HCT116 (cell line): Measurements from ENCODE around the gene MACROH2A2. TPM values are rescaled to one million over a fixed set of nuclear protein-coding genes. Genes with fewer than 3 reads are reported as not detected.

ENCODE experiments used
- ATAC-seq: fragments of 200-7000 bp; cut with Tn5 transposase; 2 replicates; pipeline ENCODE4 v1.9.1; 2020; ENCODE audit warnings: mild to moderate bottlenecking, moderate library complexity
- BruUV-seq: library from RNA; stranded (reverse); fragments of 400-500 nt; replicated peaks from 2 replicates; lab custom pipeline; 2021; lab: Mats Ljungman, UMichigan
- CTCF ChIA-PET: fragments of 300-600 bp; sonication (Branson Sonifier 250); formaldehyde crosslinking; loops from one replicate; lab custom pipeline; 2021; ENCODE audit warnings: antibody characterized with exemption; lab: Charles Lee
- POLR2A ChIA-PET: fragments of 300-600, 350-600 bp; sonication (Branson Sonifier 250); formaldehyde crosslinking; loops from one replicate; lab custom pipeline; 2021; ENCODE audit warnings: antibody characterized with exemption; lab: Charles Lee
- RAD21 ChIA-PET, 2 experiments: fragments of 300-600 bp; sonication (Branson Sonifier 250); formaldehyde crosslinking; loops; one replicate each; lab custom pipeline; 2023; ENCODE audit warnings: low total read pairs in 2 of 2; ENCODE audit not compliant: uncharacterized antibody in 2 of 2, unreplicated experiment in 2 of 2, low non-redundant PET in 1 of 2; lab: Charles Lee
- DNase-seq: peaks from one replicate; pipeline ENCODE4 v3.0.0-alpha.2; 2010; ENCODE audit warnings: low read depth, low spot score
- H2AFZ ChIP-seq: fragments of 200-600 bp; shearing (Covaris generic), sonication (generic); 2 replicates; pipeline ENCODE4 v1.6.1; 2017; ENCODE audit warnings: low read depth, mixed run types, mixed read lengths, antibody characterized with exemption, low read length; ENCODE audit not compliant: poor library complexity, severe bottlenecking
- H3K27ac ChIP-seq: 2 replicates; pipeline ENCODE4 v1.5.1; 2012; ENCODE audit warnings: low read depth, low read length
- H3K27me3 ChIP-seq: fragments of 200-600 bp; sonication (generic); 2 replicates; pipeline ENCODE4 v1.6.1; 2016; ENCODE audit warnings: mixed run types, low read length, mixed read lengths; ENCODE audit not compliant: insufficient read depth
- H3K36me3 ChIP-seq, 2 experiments: fragments of 200-500 bp in 1 of 2; fragments of 200-600 bp in 1 of 2; sonication (Bioruptor generic) in 1 of 2; sonication (generic) in 1 of 2; 2 replicates each; pipeline versions ENCODE4 v1.5.1 to v1.6.1; 2014 to 2016; ENCODE audit warnings: low read length in 2 of 2, inconsistent platforms in 1 of 2, mixed read lengths in 1 of 2, mixed run types in 1 of 2; ENCODE audit not compliant: insufficient read depth in 2 of 2, control insufficient read depth in 1 of 2
- H3K4me1 ChIP-seq, 2 experiments: fragments of 200-600 bp in 1 of 2; sonication (generic) in 1 of 2; 2 replicates each; pipeline versions ENCODE4 v1.5.1 to v1.6.1; 2012 to 2017; ENCODE audit warnings: low read length in 2 of 2, inconsistent platforms in 1 of 2, mild to moderate bottlenecking in 1 of 2, mixed read lengths in 1 of 2, mixed run types in 1 of 2, moderate library complexity in 1 of 2; ENCODE audit not compliant: insufficient read depth in 2 of 2, control insufficient read depth in 1 of 2
- H3K4me2 ChIP-seq: fragments of 200-600 bp; sonication (generic); 2 replicates; pipeline ENCODE4 v1.6.1; 2017; ENCODE audit warnings: mixed run types, low read length, mixed read lengths
- H3K4me3 ChIP-seq, 2 experiments: fragments of 200-600 bp in 1 of 2; sonication (generic) in 1 of 2; replicated peaks in 1 of 2; 2 replicates each; pipeline ENCODE4 v1.5.1; 2011 to 2016; ENCODE audit warnings: low read length in 2 of 2, control low read depth in 1 of 2, low read depth in 1 of 2, mild to moderate bottlenecking in 1 of 2, mixed read lengths in 1 of 2, mixed run types in 1 of 2
- H3K79me2 ChIP-seq: fragments of 200-600 bp; sonication (generic); 2 replicates; pipeline ENCODE4 v1.6.1; 2017; ENCODE audit warnings: mild to moderate bottlenecking, mixed run types, low read length, moderate library complexity, mixed read lengths; ENCODE audit not compliant: insufficient read depth
- H3K9ac ChIP-seq: fragments of 200-600 bp; sonication (generic); 2 replicates; pipeline ENCODE4 v1.6.1; 2016; ENCODE audit warnings: low read length, mixed read lengths
- H3K9me2 ChIP-seq: fragments of 200-600 bp; sonication (generic), shearing (Covaris generic); 2 replicates; pipeline ENCODE4 v1.6.1; 2017; ENCODE audit warnings: mixed run types, mild to moderate bottlenecking, moderate library complexity; ENCODE audit not compliant: insufficient read depth
- H3K9me3 ChIP-seq, 2 experiments: fragments of 200-500 bp in 1 of 2; fragments of 200-600 bp in 1 of 2; sonication (Bioruptor generic) in 1 of 2; sonication (generic) in 1 of 2; 2 replicates each; pipeline ENCODE4 v1.6.1; 2014 to 2017; ENCODE audit warnings: low read length in 2 of 2, mixed read lengths in 2 of 2, inconsistent platforms in 1 of 2, low read depth in 1 of 2, mild to moderate bottlenecking in 1 of 2, mixed run types in 1 of 2, moderate library complexity in 1 of 2; ENCODE audit not compliant: control insufficient read depth in 1 of 2, insufficient read depth in 1 of 2
- H4K20me1 ChIP-seq: fragments of 200-600 bp; sonication (generic), shearing (Covaris generic); 2 replicates; pipeline ENCODE4 v1.6.1; 2017; ENCODE audit warnings: mixed run types, mild to moderate bottlenecking, moderate library complexity; ENCODE audit not compliant: insufficient read depth
- CEBPB ChIP-seq: IDR thresholded peaks from 2 replicates; pipeline ENCODE4 v1.6.1; 2012; ENCODE audit warnings: low read depth
- EZH2 ChIP-seq: fragments of 200-600 bp; sonication (generic); IDR thresholded peaks from 2 replicates; pipeline ENCODE4 v1.6.1; 2017; ENCODE audit warnings: antibody characterized with exemption, mixed run types
- EZH2phosphoT487 ChIP-seq: fragments of 200-600 bp; IDR thresholded peaks from 2 replicates; pipeline ENCODE4 v1.6.1; 2018; ENCODE audit warnings: antibody characterized with exemption, borderline replicate concordance
- POLR2A ChIP-seq: IDR thresholded peaks from 2 replicates; pipeline ENCODE4 v1.7.0; 2011; ENCODE audit warnings: borderline replicate concordance; ENCODE audit not compliant: insufficient read depth, insufficient read length; ENCODE audit errors: extremely low read depth
- POLR2AphosphoS5 ChIP-seq: IDR thresholded peaks from 2 replicates; pipeline ENCODE4 v1.6.1; 2011; ENCODE audit warnings: mild to moderate bottlenecking, low read depth, low read length, moderate library complexity
- RAD21 ChIP-seq: IDR thresholded peaks from 2 replicates; pipeline ENCODE4 v1.6.1; 2012; ENCODE audit warnings: low read depth, mild to moderate bottlenecking
- SIN3A ChIP-seq: IDR thresholded peaks from 2 replicates; pipeline ENCODE4 v1.6.1; 2012; ENCODE audit warnings: low read depth
- SP1 ChIP-seq: IDR thresholded peaks from 2 replicates; pipeline ENCODE4 v1.6.1; 2012; ENCODE audit warnings: low read depth
- ZFX ChIP-seq: fragments of 450-650 bp; IDR thresholded peaks from 2 replicates; pipeline ENCODE4 v1.6.1; 2017
- ZNF274 ChIP-seq: fragments of 200-500 bp; sonication (Bioruptor generic); IDR thresholded peaks from 2 replicates; pipeline ENCODE4 v1.6.1; 2014; ENCODE audit warnings: mild to moderate bottlenecking, low read depth, low read length, inconsistent platforms
- intact Hi-C: fragments of 100-400 bp; cut with micrococcal nuclease; formaldehyde crosslinking; loops from 2 replicates; pipeline ENCODE4 v1.10.0; 2022
- total RNA-seq: library from RNA; stranded (reverse); gene quantifications from one replicate; pipeline ENCODE4 v1.2.1, GENCODE V29; 2021; ENCODE audit not compliant: unreplicated experiment
- TF ChIP-seq, protein P1 (sequence below): IDR thresholded peaks from 2 replicates; pipeline ENCODE4 v1.6.1; 2012
- TF ChIP-seq, protein P2 (sequence below), 3 experiments: fragments of 200-600 bp in 1 of 3; sonication (generic) in 1 of 3; IDR thresholded peaks in 2 of 3; conservative IDR thresholded peaks in 1 of 3; 2 replicates each; pipeline ENCODE4 v1.5.1; 2012 to 2017; ENCODE audit warnings: low read depth in 2 of 3, low read length in 2 of 3, antibody characterized with exemption in 1 of 3, borderline replicate concordance in 1 of 3, control low read depth in 1 of 3, mild to moderate bottlenecking in 1 of 3, mixed read lengths in 1 of 3, mixed run types in 1 of 3, moderate library complexity in 1 of 3; ENCODE audit not compliant: insufficient read depth in 1 of 3
- TF ChIP-seq, protein P3 (sequence below): IDR thresholded peaks from 2 replicates; pipeline ENCODE4 v1.6.1; 2012; ENCODE audit warnings: low read depth

The MACROH2A2 gene
- total RNA-seq, 1 experiment from 2014 or later, result 41.4 TPM

DNA sequence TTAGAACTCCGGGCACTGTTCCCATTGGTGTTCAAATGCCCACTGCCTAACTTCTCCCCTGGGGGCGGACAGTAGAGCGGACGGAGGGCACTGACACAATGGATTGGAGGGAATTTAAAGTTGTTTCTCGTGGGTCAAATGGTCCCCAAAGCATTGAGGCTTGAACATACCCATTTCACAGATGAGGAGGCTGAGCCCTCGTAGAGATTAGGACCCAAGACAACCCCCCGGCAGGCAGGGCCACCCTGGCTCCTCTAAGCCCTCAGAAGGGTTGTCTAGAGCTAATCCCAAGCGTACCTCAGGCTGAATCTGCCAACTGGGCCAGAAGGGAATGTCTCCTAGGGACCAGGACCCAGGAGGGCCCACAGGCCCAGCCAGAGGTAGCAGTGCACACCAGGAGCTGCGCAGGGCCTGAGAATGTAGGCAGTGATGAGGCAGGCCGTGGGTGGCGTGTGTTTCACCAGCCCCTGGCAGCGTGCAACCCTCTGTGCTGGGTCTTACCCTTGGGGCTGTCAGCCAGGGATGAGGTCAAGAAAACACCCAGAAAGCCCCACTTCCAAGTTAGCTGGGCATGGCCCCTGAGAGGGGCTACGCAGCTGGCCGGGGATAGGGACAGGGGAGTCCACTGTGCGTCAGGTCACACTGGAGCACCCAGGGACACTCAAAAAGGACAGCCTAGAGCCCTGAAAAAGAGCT lies 74.2 kb downstream of the MACROH2A2 start (continued):
- no peak for TF ChIP-seq POLR2A

DNA sequence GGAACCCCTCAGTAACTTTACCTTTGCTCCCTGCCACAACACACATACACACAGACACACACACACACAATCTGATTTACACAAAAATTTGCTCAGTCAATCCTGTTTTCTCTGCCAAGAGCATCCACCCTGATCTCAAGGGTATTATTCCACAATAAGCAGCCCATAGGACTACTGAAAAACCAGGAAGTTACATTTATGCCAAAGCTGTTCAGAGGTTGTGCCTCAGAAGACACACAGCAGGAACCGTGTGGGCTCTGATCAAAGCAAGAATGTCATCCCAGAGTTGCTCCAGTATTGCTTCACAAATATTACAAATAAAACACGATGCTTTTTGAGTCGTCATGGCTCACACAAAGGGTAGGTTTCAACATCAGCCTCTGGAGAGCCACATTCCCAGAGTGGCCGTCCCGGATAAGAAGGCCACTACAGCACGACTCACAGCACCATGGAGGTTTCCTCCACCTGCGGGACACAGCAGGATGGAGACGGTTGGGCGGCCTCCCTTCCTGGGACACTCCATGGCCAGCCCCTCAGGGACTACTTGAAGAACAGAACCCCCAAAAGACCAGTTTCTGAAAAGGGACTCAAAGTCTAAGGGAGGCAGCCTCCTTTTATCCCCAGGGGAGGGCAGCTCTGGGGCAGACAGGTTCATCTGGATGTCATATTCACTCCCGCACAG lies 78.4 kb downstream of the MACROH2A2 start:
- H3K4me2 ChIP-seq, result peak overlapping the region; percentile 98
- intact Hi-C loops, result no loop called here
- no peak for DNase-seq
- no peak overlapping the region for H2AFZ ChIP-seq
- peak overlapping the region; percentile 95 for H3K9ac ChIP-seq
- TF ChIP-seq, protein P1, sequence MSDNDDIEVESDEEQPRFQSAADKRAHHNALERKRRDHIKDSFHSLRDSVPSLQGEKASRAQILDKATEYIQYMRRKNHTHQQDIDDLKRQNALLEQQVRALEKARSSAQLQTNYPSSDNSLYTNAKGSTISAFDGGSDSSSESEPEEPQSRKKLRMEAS, result peak; percentile 9; the same call in 1 of the 2 replicates
- TF ChIP-seq EZH2phosphoT487, result no peak
- TF ChIP-seq, protein P2, sequence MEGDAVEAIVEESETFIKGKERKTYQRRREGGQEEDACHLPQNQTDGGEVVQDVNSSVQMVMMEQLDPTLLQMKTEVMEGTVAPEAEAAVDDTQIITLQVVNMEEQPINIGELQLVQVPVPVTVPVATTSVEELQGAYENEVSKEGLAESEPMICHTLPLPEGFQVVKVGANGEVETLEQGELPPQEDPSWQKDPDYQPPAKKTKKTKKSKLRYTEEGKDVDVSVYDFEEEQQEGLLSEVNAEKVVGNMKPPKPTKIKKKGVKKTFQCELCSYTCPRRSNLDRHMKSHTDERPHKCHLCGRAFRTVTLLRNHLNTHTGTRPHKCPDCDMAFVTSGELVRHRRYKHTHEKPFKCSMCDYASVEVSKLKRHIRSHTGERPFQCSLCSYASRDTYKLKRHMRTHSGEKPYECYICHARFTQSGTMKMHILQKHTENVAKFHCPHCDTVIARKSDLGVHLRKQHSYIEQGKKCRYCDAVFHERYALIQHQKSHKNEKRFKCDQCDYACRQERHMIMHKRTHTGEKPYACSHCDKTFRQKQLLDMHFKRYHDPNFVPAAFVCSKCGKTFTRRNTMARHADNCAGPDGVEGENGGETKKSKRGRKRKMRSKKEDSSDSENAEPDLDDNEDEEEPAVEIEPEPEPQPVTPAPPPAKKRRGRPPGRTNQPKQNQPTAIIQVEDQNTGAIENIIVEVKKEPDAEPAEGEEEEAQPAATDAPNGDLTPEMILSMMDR (IDR thresholded peaks at IDR 0.05 in 2 of 3, conservative IDR thresholded peaks at IDR 0.05 in 1 of 3; ENCODE audit: borderline replicate concordance in 1 of 3, insufficient read depth in 1 of 3, low read depth in 2 of 3, low read length in 2 of 3), result no peak
- peak; percentile 79; the same call in 1 of the 2 replicates for TF ChIP-seq CEBPB
- TF ChIP-seq POLR2AphosphoS5, result no peak
- TF ChIP-seq, protein P3, sequence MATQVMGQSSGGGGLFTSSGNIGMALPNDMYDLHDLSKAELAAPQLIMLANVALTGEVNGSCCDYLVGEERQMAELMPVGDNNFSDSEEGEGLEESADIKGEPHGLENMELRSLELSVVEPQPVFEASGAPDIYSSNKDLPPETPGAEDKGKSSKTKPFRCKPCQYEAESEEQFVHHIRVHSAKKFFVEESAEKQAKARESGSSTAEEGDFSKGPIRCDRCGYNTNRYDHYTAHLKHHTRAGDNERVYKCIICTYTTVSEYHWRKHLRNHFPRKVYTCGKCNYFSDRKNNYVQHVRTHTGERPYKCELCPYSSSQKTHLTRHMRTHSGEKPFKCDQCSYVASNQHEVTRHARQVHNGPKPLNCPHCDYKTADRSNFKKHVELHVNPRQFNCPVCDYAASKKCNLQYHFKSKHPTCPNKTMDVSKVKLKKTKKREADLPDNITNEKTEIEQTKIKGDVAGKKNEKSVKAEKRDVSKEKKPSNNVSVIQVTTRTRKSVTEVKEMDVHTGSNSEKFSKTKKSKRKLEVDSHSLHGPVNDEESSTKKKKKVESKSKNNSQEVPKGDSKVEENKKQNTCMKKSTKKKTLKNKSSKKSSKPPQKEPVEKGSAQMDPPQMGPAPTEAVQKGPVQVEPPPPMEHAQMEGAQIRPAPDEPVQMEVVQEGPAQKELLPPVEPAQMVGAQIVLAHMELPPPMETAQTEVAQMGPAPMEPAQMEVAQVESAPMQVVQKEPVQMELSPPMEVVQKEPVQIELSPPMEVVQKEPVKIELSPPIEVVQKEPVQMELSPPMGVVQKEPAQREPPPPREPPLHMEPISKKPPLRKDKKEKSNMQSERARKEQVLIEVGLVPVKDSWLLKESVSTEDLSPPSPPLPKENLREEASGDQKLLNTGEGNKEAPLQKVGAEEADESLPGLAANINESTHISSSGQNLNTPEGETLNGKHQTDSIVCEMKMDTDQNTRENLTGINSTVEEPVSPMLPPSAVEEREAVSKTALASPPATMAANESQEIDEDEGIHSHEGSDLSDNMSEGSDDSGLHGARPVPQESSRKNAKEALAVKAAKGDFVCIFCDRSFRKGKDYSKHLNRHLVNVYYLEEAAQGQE, result no peak
- no peak for TF ChIP-seq EZH2
- no peak for TF ChIP-seq SP1
- no peak for TF ChIP-seq ZNF274
- TF ChIP-seq SIN3A, result no peak
- TF ChIP-seq ZFX, result no peak
- no peak for TF ChIP-seq RAD21
- ATAC-seq, result peak; percentile 15
- H3K36me3 ChIP-seq, result no peaks in the 10 kb centered on the region
- H3K4me3 ChIP-seq, result peak overlapping the region; percentile 82 to 93
- H3K27ac ChIP-seq, result peak overlapping the region; percentile 81
- ChIA-PET CTCF (no interaction called here), POLR2A (interaction anchor here (1.8 kb wide), 1 partner anchor 15 kb away, joined by 4 read pairs; the partner anchor contains the start of gene TYSND1), RAD21 (no interaction called here)
- no peaks in the 10 kb centered on the region for H3K9me3 ChIP-seq
- BruUV-seq, result no TSS peak
- H3K9me2 ChIP-seq, result no peaks in the 10 kb centered on the region
- no peaks in the 10 kb centered on the region for H4K20me1 ChIP-seq
- H3K79me2 ChIP-seq, result peaks cover 57% of the 10 kb centered on the region
- no peaks in the 10 kb centered on the region for H3K27me3 ChIP-seq
- peaks cover 25 to 36% of the 10 kb centered on the region in 2 experiments for H3K4me1 ChIP-seq
